Heart left ventricle (tissue), 16 donors: Measurements from ENCODE around the gene APLF. TPM values are rescaled to one million over a fixed set of nuclear protein-coding genes. Genes with fewer than 3 reads are reported as not detected.
A peak's percentile ranks its signal among the peaks of the same experiment; 100 is the strongest.

Experiments
- ATAC-seq, 4 donors: fragments of 200-7000 bp; cut with Tn5 transposase; one replicate each; pipeline ENCODE4 v1.9.1; 2020 to 2022; ENCODE audit warnings: moderate library complexity in 4 of 4, mild to moderate bottlenecking in 3 of 4, moderate number of reproducible peaks in 1 of 4
- DNase-seq, 5 donors: peaks; one replicate each; pipeline ENCODE4 v3.0.0-alpha.2; 2020
- H3K27ac ChIP-seq, 12 donors: fragments of 200-600 bp; sonication (generic) in 4 of 12; one replicate each; pipeline versions ENCODE4 v1.5.0 to v1.8.0; 2016 to 2022; ENCODE audit warnings: mild to moderate bottlenecking in 2 of 12
- H3K27me3 ChIP-seq, 9 donors: fragments of 200-600 bp; sonication (generic) in 2 of 9; one replicate each; pipeline versions ENCODE4 v1.5.1 to v1.8.0; 2016 to 2022; ENCODE audit warnings: mild to moderate bottlenecking in 3 of 9
- H3K36me3 ChIP-seq, 9 donors: fragments of 200-600 bp; sonication (generic) in 2 of 9; one replicate each; pipeline versions ENCODE4 v1.5.0 to v1.8.0; 2018 to 2022; ENCODE audit warnings: mild to moderate bottlenecking in 2 of 9
- H3K4me1 ChIP-seq, 12 donors: fragments of 200-600 bp; sonication (generic) in 4 of 12; one replicate each; pipeline versions ENCODE4 v1.5.0 to v1.8.0; 2016 to 2022; ENCODE audit warnings: mild to moderate bottlenecking in 3 of 12
- H3K4me3 ChIP-seq, 12 donors: fragments of 200-600 bp; sonication (generic) in 4 of 12; one replicate each; pipeline versions ENCODE4 v1.5.0 to v1.8.0; 2017 to 2022; ENCODE audit warnings: mild to moderate bottlenecking in 9 of 12, moderate library complexity in 4 of 12
- H3K9me3 ChIP-seq, 12 donors: fragments of 200-600 bp; sonication (generic) in 4 of 12; one replicate each; pipeline versions ENCODE4 v1.5.0 to v1.8.0; 2016 to 2022; ENCODE audit warnings: mild to moderate bottlenecking in 1 of 12
- CTCF ChIP-seq, 12 donors: fragments of 200-600 bp; sonication (generic) in 4 of 12; IDR thresholded peaks; one replicate each; pipeline versions ENCODE4 v1.5.0 to v1.8.0; 2018 to 2022; ENCODE audit warnings: antibody characterized with exemption in 12 of 12, mild to moderate bottlenecking in 5 of 12
- POLR2A ChIP-seq, 2 donors: fragments of 450-650 bp; IDR thresholded peaks; one replicate each; pipeline ENCODE4 v1.6.1; 2017; ENCODE audit warnings: antibody characterized with exemption in 2 of 2, mild to moderate bottlenecking in 2 of 2, moderate library complexity in 2 of 2
- WGBS, 4 donors: extraction: QIAGEN DNeasy Blood & Tissue Kit in 2 of 4; methylation state at CpG; one replicate each; pipeline versions ENCODE4 v1.1.5 to v1.1.7; 2013 to 2018; 5-methylcytosine and 5-hydroxymethylcytosine counted together
- intact Hi-C, 10 donors: fragments of 100-400 bp; cut with DNase I; formaldehyde crosslinking; loops; one replicate each; pipeline versions ENCODE4 v1.11.1 to v1.14.2; 2022
- polyA plus RNA-seq, 2 donors: library from polyadenylated mRNA; stranded (reverse); fragments of 200-250 nt; gene quantifications; one replicate each; pipeline ENCODE4 v1.2.3, GENCODE V29; 2013
- total RNA-seq, 9 donors: library from RNA; depleted of rRNA in 2 of 9; stranded (reverse); fragments of >200 nt in 2 of 9; fragmentation: NEBNext Ultra II Directional in 3 of 9; extraction: Animal tissue kit (Norgen Biotek cat#: 25700) in 3 of 9; gene quantifications; one replicate each; pipeline versions ENCODE4 v1.1.0 to v1.2.4, GENCODE V29; 2016 to 2023
- donor health status: ischemic (EF 13 %, LVEDD 7.1; RV severe dilation, severe dysfunction).
- donor health status: healthy with polysubstance abuse.
- donor health status: DM: no; HTN: yes; CAD: no.
- donor health status: DM: no; HTN: no; CAD: no.
- donor health status: ischemic (EF 25% LVEDD 6.9; RV normal size, moderate dysfunction).
- donor health status: ischemic (EF 25% LVEDD 5.7; RV mildly dilated, moderate dysfunction).
- donor health status: healthy.
- donor health status: DM: yes; HTN: yes; CAD: no.
- donor health status: ischemic (EF 35%, LVEDD 5.7; RV mildly dilated, moderate dysfunction).
- donor health status: nonischemic (EF 11% LVEDD 7.7; RV severe dilation, severe dysfunction).
- donor health status: DM: yes; HTN: yes; CAD: no.
- donor health status: PGD.
- donor health status: ischemic (EF 29% LVEDD 5.4; RV normal size, mild dysfunction).
- donor health status: nonischemic (EF 23%, LVEDD 6.1; RV moderate dilation, normal function).

APLF gene
- total and polyA plus RNA-seq, 11 donors, result 0.64 to 7.9 (median 4.3) TPM

- WGBS, 4 donors, result 90 to 98% (median 92%) methylated on average over 3 of the region's 3 CpGs
- Histone ChIP-seq H3K27me3 (no peaks in the 10 kb centered on the region), H3K27ac (no peak overlapping the region), H3K9me3 (no peaks in the 10 kb centered on the region), H3K36me3 (no peaks in the 10 kb centered on the region), H3K4me3 (no peak overlapping the region), H3K4me1 (peaks cover 0 to 6% (median 0%) of the 10 kb centered on the region in 12 donors)
- intact Hi-C loops, result no loop called here
- ATAC-seq (no peak), DNase-seq (no peak)
- no peak for TF ChIP-seq POLR2A (IDR thresholded peaks at IDR 0.05)
- no peak for TF ChIP-seq CTCF (IDR thresholded peaks at IDR 0.05)
These were observed 12.7 kb upstream of the APLF start for GRCh38 chr2:68454719-68455118.

GRCh38 chr2:68456198-68456597 is 11.2 kb upstream of the APLF start:
- Histone ChIP-seq H3K4me1 (peaks cover 0 to 6% (median 0%) of the 10 kb centered on the region in 12 donors), H3K36me3 (no peaks in the 10 kb centered on the region), H3K9me3 (no peaks in the 10 kb centered on the region), H3K4me3 (no peak overlapping the region), H3K27ac (no peak overlapping the region), H3K27me3 (no peaks in the 10 kb centered on the region)
- no peak for ATAC-seq
- TF ChIP-seq POLR2A (IDR thresholded peaks at IDR 0.05), result no peak
- no peak for TF ChIP-seq CTCF (IDR thresholded peaks at IDR 0.05)
- intact Hi-C loops, result no loop called here
- 89 to 95% (median 91%) methylated on average over 4 of the region's 4 CpGs for WGBS, 4 donors
- DNase-seq, result no peak

GRCh38 chr2:68458981-68459380 is 8.4 kb upstream of the APLF start:
- H3K27ac ChIP-seq, result no peak overlapping the region
- intact Hi-C loops, result no loop called here
- no peak overlapping the region for H3K4me3 ChIP-seq
- TF ChIP-seq POLR2A (IDR thresholded peaks at IDR 0.05), result no peak
- TF ChIP-seq CTCF (IDR thresholded peaks at IDR 0.05), result no peak
- 63 to 67% (median 67%) methylated on average over 1 of the region's 1 CpG for whole genome bisulfite sequencing, 4 donors
- peaks cover 0 to 8% (median 0%) of the 10 kb centered on the region in 12 donors for H3K4me1 ChIP-seq
- ATAC-seq, result no peak
- H3K36me3 ChIP-seq, result no peaks in the 10 kb centered on the region
- no peak for DNase-seq
- no peaks in the 10 kb centered on the region for H3K27me3 ChIP-seq
- no peaks in the 10 kb centered on the region for H3K9me3 ChIP-seq

- H3K4me1 ChIP-seq, result peaks cover 0 to 22% (median 15%) of the 10 kb centered on the region in 12 donors
- DNase-seq, result no peak
- no peak for TF ChIP-seq POLR2A (IDR thresholded peaks at IDR 0.05)
- peak; percentile 61 to 88 (median 78) for TF ChIP-seq CTCF (IDR thresholded peaks at IDR 0.05)
- H3K4me3 ChIP-seq, result no peak overlapping the region
- no peak for ATAC-seq
- H3K27ac ChIP-seq, result no peak overlapping the region
- H3K9me3 ChIP-seq, result no peaks in the 10 kb centered on the region
- 0 to 2% (median 1%) methylated on average over 1 of the region's 1 CpG for WGBS, 4 donors
- H3K27me3 ChIP-seq, result no peaks in the 10 kb centered on the region
- no peaks in the 10 kb centered on the region for H3K36me3 ChIP-seq
- intact Hi-C loops, result loop anchor here in 8 of 10 donors (2.0 to 10.0 kb wide), 6 partner anchors 131 to 464 kb away; no protein-coding TSS in a partner anchor
These were observed 4.0 kb upstream of the APLF start for GRCh38 chr2:68463287-68463877.
